IMR-90 (cell line): Measurements from ENCODE around the gene LTB4R. TPM values are rescaled to one million over a fixed set of nuclear protein-coding genes. Genes with fewer than 3 reads are reported as not detected.

Source experiments
- ATAC-seq: fragments of 200-7000 bp; cut with Tn5 transposase; 2 replicates; pipeline ENCODE4 v1.9.1; 2020; ENCODE audit warnings: low read depth, mild to moderate bottlenecking, moderate library complexity
- BruUV-seq: library from RNA; stranded (reverse); fragments of 400-500 nt; replicated peaks from 2 replicates; lab custom pipeline; 2021; lab: Mats Ljungman, UMichigan
- CTCF ChIA-PET: fragments of 300-600 bp; formaldehyde crosslinking; extraction: SDS; loops from one replicate; lab custom pipeline; 2021; ENCODE audit warnings: antibody characterized with exemption; lab: Yijun Ruan, JAX
- POLR2A ChIA-PET: fragments of 300-600 bp; sonication (Branson Sonifier 250); formaldehyde crosslinking; loops from one replicate; lab custom pipeline; 2022; ENCODE audit warnings: antibody characterized with exemption; ENCODE audit not compliant: unreplicated experiment; lab: Charles Lee
- DNase-seq: peaks from one replicate; pipeline ENCODE4 v3.0.0; 2013
- H2AFZ ChIP-seq: replicated peaks from 2 replicates; pipeline ENCODE3; 2013; ENCODE audit warnings: low read length, mild to moderate bottlenecking; ENCODE audit not compliant: poor library complexity
- H2AK5ac ChIP-seq: 2 replicates; pipeline ENCODE4 v1.6.1; 2013; ENCODE audit warnings: low read depth, low read length, inconsistent platforms
- H2AK9ac ChIP-seq: replicated peaks from 2 replicates; pipeline ENCODE3; 2013; ENCODE audit warnings: mild to moderate bottlenecking, low read depth, low read length, moderate library complexity; ENCODE audit not compliant: poor library complexity
- H2BK120ac ChIP-seq: 2 replicates; pipeline ENCODE4 v1.6.1; 2013; ENCODE audit warnings: low read depth, low read length, inconsistent platforms
- H2BK15ac ChIP-seq: 3 replicates; pipeline ENCODE4 v1.6.1; 2013; ENCODE audit warnings: low read depth, low read length, inconsistent platforms
- H2BK20ac ChIP-seq: 2 replicates; pipeline ENCODE4 v1.6.1; 2013; ENCODE audit warnings: low read depth, mild to moderate bottlenecking, inconsistent platforms, low read length, moderate library complexity
- H2BK5ac ChIP-seq: 2 replicates; pipeline ENCODE4 v1.6.1; 2013; ENCODE audit warnings: mild to moderate bottlenecking, low read depth, low read length, inconsistent platforms; ENCODE audit not compliant: poor library complexity, severe bottlenecking
- H3K14ac ChIP-seq: replicated peaks from 2 replicates; pipeline ENCODE4 v1.6.1; 2013; ENCODE audit warnings: low read depth, low read length, inconsistent platforms
- H3K18ac ChIP-seq: 2 replicates; pipeline ENCODE4 v1.6.1; 2013; ENCODE audit warnings: low read depth, low read length, control low read depth
- H3K23ac ChIP-seq: 2 replicates; pipeline ENCODE4 v1.6.1; 2013; ENCODE audit warnings: low read depth, low read length, inconsistent platforms
- H3K27ac ChIP-seq: 2 replicates; pipeline ENCODE4 v1.5.1; 2013; ENCODE audit warnings: mild to moderate bottlenecking, control low read depth, low read length; ENCODE audit not compliant: insufficient read depth
- H3K27me3 ChIP-seq: 2 replicates; pipeline ENCODE4 v1.6.1; 2013; ENCODE audit warnings: low read length; ENCODE audit not compliant: control insufficient read depth, insufficient read depth
- H3K36me3 ChIP-seq: 2 replicates; pipeline ENCODE4 v1.6.1; 2013; ENCODE audit warnings: low read length, mixed read lengths; ENCODE audit not compliant: control insufficient read depth, insufficient read depth
- H3K4ac ChIP-seq: 2 replicates; pipeline ENCODE4 v1.6.1; 2013; ENCODE audit warnings: low read depth, low read length, inconsistent platforms
- H3K4me1 ChIP-seq: 2 replicates; pipeline ENCODE4 v1.6.1; 2013; ENCODE audit warnings: low read length, mixed read lengths; ENCODE audit not compliant: control insufficient read depth, insufficient read depth
- H3K4me2 ChIP-seq: 2 replicates; pipeline ENCODE4 v1.6.1; 2013; ENCODE audit warnings: low read depth, mild to moderate bottlenecking, control low read depth, low read length, moderate library complexity
- H3K4me3 ChIP-seq: 2 replicates; pipeline ENCODE4 v1.5.1; 2013; ENCODE audit warnings: low read depth, mild to moderate bottlenecking, control low read depth, low read length, moderate library complexity; ENCODE audit not compliant: insufficient read depth
- H3K56ac ChIP-seq: 2 replicates; pipeline ENCODE4 v1.6.1; 2013; ENCODE audit warnings: low read length, inconsistent platforms; ENCODE audit not compliant: insufficient read depth; ENCODE audit errors: extremely low read depth
- H3K79me1 ChIP-seq, 2 experiments: 2 replicates each; pipeline ENCODE4 v1.6.1; 2013; ENCODE audit warnings: low read length in 2 of 2, inconsistent platforms in 1 of 2, low read depth in 1 of 2
- H3K9ac ChIP-seq: 2 replicates; pipeline ENCODE4 v1.6.1; 2013; ENCODE audit warnings: low read depth, low read length, control low read depth
- H3K9me1 ChIP-seq: 2 replicates; pipeline ENCODE4 v1.6.1; 2013; ENCODE audit warnings: low read length, inconsistent platforms; ENCODE audit not compliant: insufficient read depth
- H3K9me3 ChIP-seq: 2 replicates; pipeline ENCODE4 v1.6.1; 2013; ENCODE audit warnings: low read length; ENCODE audit not compliant: control insufficient read depth, insufficient read depth
- H4K20me1 ChIP-seq: 2 replicates; pipeline ENCODE4 v1.6.1; 2013; ENCODE audit warnings: low read length, inconsistent platforms; ENCODE audit not compliant: insufficient read depth
- H4K5ac ChIP-seq: 2 replicates; pipeline ENCODE4 v1.6.1; 2013; ENCODE audit warnings: mild to moderate bottlenecking, low read depth, low read length, control low read depth
- H4K8ac ChIP-seq, 2 experiments: 2 replicates each; pipeline ENCODE4 v1.6.1; 2013; ENCODE audit warnings: low read depth in 2 of 2, low read length in 2 of 2, control low read depth in 1 of 2, inconsistent platforms in 1 of 2
- H4K91ac ChIP-seq: 2 replicates; pipeline ENCODE4 v1.6.1; 2013; ENCODE audit warnings: low read depth, low read length, inconsistent platforms; ENCODE audit not compliant: insufficient read depth
- BHLHE40 ChIP-seq: fragments of 150-350 bp; IDR thresholded peaks from 2 replicates; pipeline ENCODE4 v1.6.1; 2016; ENCODE audit warnings: mild to moderate bottlenecking, low read depth, low read length
- CEBPB ChIP-seq: IDR thresholded peaks from 2 replicates; pipeline ENCODE4 v1.6.1; 2012; ENCODE audit warnings: low read depth, low read length, improper control_type of control experiment
- ELK1 ChIP-seq: fragments of 150-350 bp; IDR thresholded peaks from 2 replicates; pipeline ENCODE4 v1.6.1; 2016; ENCODE audit warnings: low read depth, mild to moderate bottlenecking, low read length, moderate library complexity, borderline replicate concordance
- MAFK ChIP-seq: IDR thresholded peaks from 2 replicates; pipeline ENCODE4 v1.6.1; 2012; ENCODE audit warnings: low read depth, low read length, improper control_type of control experiment
- NFE2L2 ChIP-seq: fragments of 150-350 bp; IDR thresholded peaks from 2 replicates; pipeline ENCODE4 v1.6.1; 2016; ENCODE audit warnings: low read depth, mild to moderate bottlenecking, low read length
- RCOR1 ChIP-seq: IDR thresholded peaks from 2 replicates; pipeline ENCODE4 v1.6.1; 2012; ENCODE audit warnings: mild to moderate bottlenecking, low read length, improper control_type of control experiment; ENCODE audit not compliant: insufficient replicate concordance
- WGBS, 2 experiments: methylation state at CpG; one replicate each; pipeline versions ENCODE4 v1.1.5 to v1.1.7; 2013; ENCODE audit warnings: missing lambda C conversion rate in 2 of 2; ENCODE audit not compliant: insufficient read length in 1 of 2; ENCODE audit errors: extremely low coverage in 2 of 2; 5-methylcytosine and 5-hydroxymethylcytosine counted together
- dilution Hi-C: fragments of 300-500 bp; cut with HindIII; formaldehyde crosslinking; loops from one replicate; pipeline ENCODE4 v1.14.3; 2018; ENCODE audit warnings: low sequenced_read_pairs; ENCODE audit not compliant: unreplicated experiment
- in situ Hi-C: fragments of 300-500 bp; cut with MboI; formaldehyde crosslinking; loops from 3 replicates; pipeline ENCODE4 v1.14.3; 2019; ENCODE audit warnings: low sequenced_read_pairs, inconsistent platforms, mixed read lengths
- intact Hi-C: fragments of 100-400 bp; cut with micrococcal nuclease; formaldehyde crosslinking; loops from 2 replicates; pipeline ENCODE4 v1.10.0; 2022
- polyA plus RNA-seq, 3 experiments: library from polyadenylated mRNA; depleted of rRNA; stranded (reverse); fragments of >200 nt; gene quantifications; 2 replicates each; pipeline ENCODE4 v1.2.3, GENCODE V29; 2012; ENCODE audit warnings: low replicate concordance in 1 of 3
- total RNA-seq: library from RNA; depleted of rRNA; stranded (reverse); fragments of >200 nt; gene quantifications from 2 replicates; pipeline ENCODE4 v1.2.3, GENCODE V29; 2012

The LTB4R gene
- total and polyA plus RNA-seq, 2 of the 4 experiments (the other 2 are of a cell fraction) = 0.18 to 2.3 TPM

GRCh38 chr14:24327303-24327702 lies 16.0 kb downstream of the LTB4R start:
- Histone ChIP-seq H3K9me1 (no peaks in the 10 kb centered on the region; the same call in 1 of the 2 replicates), H3K27me3 (peaks cover 31% of the 10 kb centered on the region), H3K56ac (no peak overlapping the region), H4K8ac (no peak overlapping the region), H3K4ac (no peak overlapping the region), H2BK20ac (no peak overlapping the region), H2AFZ (no peak overlapping the region), H3K36me3 (no peaks in the 10 kb centered on the region), H2AK9ac (no peak overlapping the region), H2BK120ac (no peak overlapping the region), H3K4me2 (no peak overlapping the region), H3K4me1 (no peaks in the 10 kb centered on the region; the same call in 1 of the 2 replicates), H3K27ac (no peak overlapping the region), H3K79me1 (no peaks in the 10 kb centered on the region), H3K14ac (no peak overlapping the region), H3K9ac (no peak overlapping the region), H3K9me3 (no peaks in the 10 kb centered on the region), H3K18ac (no peak overlapping the region), H3K23ac (no peak overlapping the region), H4K91ac (no peak overlapping the region), H4K20me1 (no peaks in the 10 kb centered on the region), H2BK15ac (no peak overlapping the region), H2AK5ac (no peak overlapping the region), H3K4me3 (no peak overlapping the region), H4K5ac (no peak overlapping the region), H2BK5ac (no peak overlapping the region)
- dilution Hi-C loops = no loop called here
- TF ChIP-seq ELK1 (no peak), NFE2L2 (no peak), MAFK (no peak), RCOR1 (no peak), CEBPB (no peak), BHLHE40 (no peak)
- BruUV-seq = no TSS peak
- in situ Hi-C loops = no loop called here
- DNase-seq = no peak
- no CpG with 5 or more reads among the region's 2 CpGs for WGBS, 2 experiments
- ATAC-seq = no peak
- intact Hi-C loops = no loop called here
- ChIA-PET CTCF (interaction anchor here (1.9 kb wide), 1 partner anchor 104 kb away, joined by 12 read pairs; no protein-coding TSS in a partner anchor), POLR2A (no interaction called here)
